GM18867 (cell line): Measurements from ENCODE around the gene CLTCL1.

Source experiments
- ATAC-seq: cut with Tn5 transposase; IDR thresholded peaks from one replicate; pipeline ENCODE4 v1.9.1; 2021; ENCODE audit warnings: mild to moderate bottlenecking, moderate library complexity; ENCODE audit not compliant: unreplicated experiment

Gene CLTCL1

DNA sequence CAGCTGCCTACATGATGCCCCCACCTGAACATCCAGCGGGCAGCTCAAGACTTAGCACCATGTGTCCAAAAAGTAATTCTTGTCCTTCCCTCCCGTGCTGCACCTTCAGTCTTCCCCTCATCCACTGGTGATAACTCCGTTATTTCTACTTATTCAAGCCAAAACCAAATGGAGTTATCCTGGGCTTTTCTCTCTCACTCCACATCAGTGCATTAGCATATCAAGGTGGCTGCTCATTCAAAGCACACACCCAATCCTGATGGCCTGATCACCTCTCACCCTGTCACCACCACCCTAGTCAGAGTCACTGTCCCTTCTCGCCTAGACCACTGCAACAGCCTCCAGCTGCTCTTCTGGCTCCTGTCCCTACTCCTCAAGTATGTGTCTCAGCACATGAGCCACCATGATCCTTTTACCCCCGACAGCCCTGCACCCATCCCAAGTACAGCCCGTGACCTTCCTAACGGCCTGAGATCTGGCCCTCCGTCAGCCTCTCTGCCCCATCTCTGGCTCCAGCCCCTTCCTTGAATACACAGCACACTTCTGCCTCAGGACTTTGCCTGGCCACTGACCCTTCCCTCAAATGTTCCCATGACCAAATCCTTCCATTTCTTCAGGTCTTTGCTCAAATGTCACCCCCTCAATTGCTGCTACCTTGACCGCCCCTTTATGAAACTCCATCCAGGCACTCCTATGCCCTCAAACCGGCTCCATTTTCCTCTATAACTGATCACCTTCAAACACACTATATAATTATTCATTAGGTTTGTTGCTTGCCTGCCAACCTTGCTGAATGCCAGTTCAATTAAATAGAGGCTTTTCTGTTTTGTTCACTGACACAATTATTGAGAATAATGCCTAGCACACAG is 93.3 kb downstream of the CLTCL1 start:
- ATAC-seq = no peak

DNA sequence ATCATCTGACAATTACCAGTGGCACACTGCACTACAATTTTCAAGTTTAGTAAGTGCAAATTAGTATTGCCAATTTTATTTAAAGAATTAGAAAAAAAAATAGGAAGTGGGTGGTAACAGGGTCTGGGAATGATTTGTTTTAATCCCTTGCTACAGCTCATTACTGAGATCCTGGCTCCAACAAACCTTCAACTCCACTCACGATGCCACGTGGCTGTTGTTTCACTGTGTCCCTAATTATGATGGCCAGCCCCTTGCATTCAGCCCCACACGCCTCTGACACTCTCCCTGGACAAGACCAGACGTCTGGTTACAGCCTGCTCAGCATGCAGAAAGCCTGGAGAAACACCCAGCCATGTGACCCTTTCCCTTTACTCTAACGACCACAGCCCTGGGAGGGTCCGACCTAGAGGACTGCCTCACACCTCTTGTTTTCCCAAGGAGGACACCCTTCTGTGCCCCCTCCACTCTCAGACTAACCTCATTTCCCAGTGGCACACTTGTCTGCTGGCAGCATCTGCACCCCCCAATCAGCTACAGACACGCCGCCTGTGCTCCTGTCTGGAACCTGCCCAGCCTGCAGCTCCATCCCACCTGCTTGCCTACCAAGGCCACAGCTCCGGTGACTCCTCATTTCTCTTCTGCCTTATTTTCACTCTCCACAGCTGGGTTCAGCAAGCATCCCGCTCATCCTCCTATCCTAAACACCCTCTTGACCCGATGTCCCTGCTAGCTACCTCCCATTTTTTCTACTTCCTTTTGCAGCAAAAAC is 94.5 kb downstream of the CLTCL1 start:
- ATAC-seq = no peak

- no peak for ATAC-seq
Observed at GRCh38 chr22:19195796-19196731, 95.5 kb downstream of the CLTCL1 start.

GRCh38 chr22:19194766-19195536 is 96.6 kb downstream of the CLTCL1 start:
- no peak for ATAC-seq

GRCh38 chr22:19193879-19194278 is 97.6 kb downstream of the CLTCL1 start:
- no peak for ATAC-seq

GRCh38 chr22:19187716-19188563 is 103.6 kb downstream of the CLTCL1 start:
- ATAC-seq = no peak

DNA sequence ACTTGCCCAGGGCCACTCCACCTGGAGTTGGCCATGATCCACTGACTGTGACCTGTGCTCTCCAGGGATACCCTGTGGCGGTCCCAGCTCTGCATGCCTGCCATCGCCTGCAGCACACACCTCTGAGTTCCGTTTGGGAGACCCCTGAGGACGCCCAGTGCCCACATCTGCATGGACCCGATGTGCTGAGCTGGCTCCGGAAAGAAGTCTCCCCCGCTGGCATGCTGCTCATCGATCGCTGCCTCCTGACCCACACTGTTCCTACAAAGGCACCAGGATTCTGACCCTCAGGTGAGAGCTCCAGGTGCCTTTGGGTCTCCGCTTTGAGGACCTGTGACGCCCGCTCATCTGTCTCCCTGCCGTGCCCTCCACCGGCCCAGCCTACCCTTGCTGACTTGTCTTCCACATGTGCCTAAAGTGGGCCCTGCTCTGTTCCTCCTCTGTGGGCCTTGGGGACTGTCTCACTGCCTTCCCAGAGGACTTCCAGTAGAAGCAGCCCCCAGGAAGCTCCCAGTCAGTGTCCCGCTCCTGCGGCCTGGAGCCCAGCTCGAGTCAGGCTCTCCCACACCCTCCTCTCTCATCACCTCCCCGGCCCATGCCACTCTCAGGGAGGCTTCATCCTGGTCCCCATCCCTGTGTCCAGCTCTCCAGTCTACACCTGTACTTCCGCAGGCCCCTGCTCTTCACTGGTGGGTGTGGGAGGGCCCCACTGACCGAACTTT is 107.1 kb downstream of the CLTCL1 start:
- no peak for ATAC-seq

GRCh38 chr22:19183216-19183615 is 108.3 kb downstream of the CLTCL1 start:
- no peak for ATAC-seq

GRCh38 chr22:19182472-19183157 is 108.9 kb downstream of the CLTCL1 start:
- no peak for ATAC-seq

GRCh38 chr22:19181786-19182471 is 109.6 kb downstream of the CLTCL1 start:
- no peak for ATAC-seq

DNA sequence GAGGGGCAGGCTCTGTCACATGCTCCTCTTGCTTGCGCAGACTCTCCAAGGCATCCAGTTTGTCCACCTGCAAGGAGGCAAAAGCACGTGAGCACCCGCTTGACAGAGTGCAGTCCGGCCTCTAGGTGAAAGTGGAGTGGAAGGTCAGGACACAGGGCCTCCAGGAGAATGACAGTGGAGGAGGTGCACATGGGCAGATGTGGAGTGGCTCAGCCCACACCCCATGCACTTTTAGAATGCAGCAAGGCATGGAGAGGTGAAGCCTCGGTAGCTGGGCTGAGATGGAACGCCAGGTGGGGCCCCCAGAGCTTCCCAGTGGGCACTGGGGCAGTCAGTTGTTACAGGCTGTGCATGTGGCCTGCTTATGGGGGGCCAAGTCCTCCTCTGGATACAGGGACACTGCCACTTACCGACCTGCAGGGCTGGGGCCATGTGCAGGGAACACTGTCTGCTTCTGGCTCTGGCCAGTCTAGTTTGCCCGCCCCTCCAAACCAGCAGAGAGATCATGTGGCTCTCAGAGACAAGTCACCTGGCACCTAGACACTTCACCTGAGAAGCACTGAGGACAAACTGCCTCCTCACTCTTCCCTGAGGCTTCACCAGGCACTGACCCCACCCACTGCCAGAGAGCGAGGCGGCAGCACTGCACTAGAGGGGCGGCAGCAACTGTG is 110.6 kb downstream of the CLTCL1 start:
- ATAC-seq = no peak

- ATAC-seq = no peak
Observed at GRCh38 chr22:19180234-19180633, 111.3 kb downstream of the CLTCL1 start.

DNA sequence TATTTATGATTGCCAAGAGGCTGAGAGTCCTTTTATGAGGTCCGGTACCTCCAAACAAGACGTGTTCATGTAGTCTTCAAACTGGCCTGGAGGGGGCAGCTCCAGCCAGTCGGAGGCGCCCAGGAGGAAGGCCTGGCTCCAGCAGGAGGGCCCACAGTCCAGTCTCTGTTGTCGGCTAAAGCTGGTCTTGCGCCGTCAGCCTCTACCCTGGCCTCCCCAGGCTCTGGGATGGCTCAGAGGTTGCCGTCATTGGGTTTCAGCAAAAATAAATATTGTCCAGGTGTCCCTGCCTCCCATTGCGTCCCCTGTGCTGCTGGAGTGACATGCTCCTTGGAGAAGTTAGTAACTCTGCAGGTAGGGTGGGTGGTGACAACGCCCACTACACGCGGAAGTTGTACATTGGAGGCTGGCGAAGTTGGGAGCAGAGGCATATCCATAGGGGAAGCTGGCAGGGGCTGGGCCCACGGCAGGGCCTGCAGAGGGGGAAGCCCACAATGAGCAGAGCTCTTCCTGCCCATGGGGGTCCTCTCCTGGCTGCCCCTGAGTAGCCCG is 111.9 kb downstream of the CLTCL1 start:
- ATAC-seq = peak; percentile 28

DNA sequence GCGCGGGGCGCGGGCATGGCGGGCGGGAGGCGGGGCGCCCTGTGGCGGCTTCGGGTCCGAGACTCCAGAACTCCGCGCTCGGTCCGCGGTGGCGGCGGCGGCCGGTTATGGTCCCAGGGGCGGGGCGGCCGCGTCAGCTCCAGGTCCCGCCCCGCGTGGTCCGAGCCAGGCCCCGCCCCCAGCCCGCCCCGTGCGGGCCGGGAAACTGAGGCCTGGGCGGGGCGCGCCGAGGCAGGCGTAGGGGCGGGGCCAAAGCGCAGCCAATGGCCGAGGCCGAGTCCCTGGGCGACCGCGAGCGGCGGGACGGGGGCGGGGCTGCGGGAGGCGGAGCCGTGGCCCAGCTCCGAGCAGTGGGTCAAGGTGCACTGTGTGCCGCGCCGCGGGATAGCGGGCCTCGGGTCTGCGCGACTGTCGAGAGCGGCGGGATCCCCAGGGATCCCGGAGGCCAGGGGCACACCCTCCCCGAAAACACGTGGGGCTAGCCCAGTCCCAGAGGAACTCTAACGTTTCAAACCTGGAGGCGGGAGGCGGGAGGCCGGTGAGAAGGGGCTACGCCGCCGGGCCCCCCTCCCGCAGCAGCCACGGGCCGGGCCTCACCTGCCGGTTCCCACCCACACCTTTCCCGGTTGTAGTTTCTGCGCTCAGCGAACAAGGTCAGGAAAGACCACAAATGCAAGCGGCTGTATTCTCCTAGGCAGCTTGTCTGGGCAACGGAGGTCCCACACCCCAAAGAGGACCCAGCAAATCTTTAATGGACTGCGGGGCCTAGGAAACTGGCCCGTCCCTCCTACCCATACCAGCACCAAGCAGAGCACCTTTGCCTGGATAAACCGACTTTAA is 112.6 kb downstream of the CLTCL1 start, which contains the start of gene SLC25A1:
Gene SLC25A1, minus strand, starts transcription at position 80 of the 840 bp plus-strand sequence. Its CDS starts 63 bp downstream, at position 17.
- ATAC-seq = peak; percentile 66

GRCh38 chr22:19178065-19178656 is 113.4 kb downstream of the CLTCL1 start:
- peak; percentile 39 for ATAC-seq
